ENCODE results near the gene APC. TPM values are rescaled to one million over a fixed set of nuclear protein-coding genes. Genes with fewer than 3 reads are reported as not detected.

Gene APC
- total RNA-seq, 2 donors from 2014 or later, result 27.5 to 75.8 TPM

DNA sequence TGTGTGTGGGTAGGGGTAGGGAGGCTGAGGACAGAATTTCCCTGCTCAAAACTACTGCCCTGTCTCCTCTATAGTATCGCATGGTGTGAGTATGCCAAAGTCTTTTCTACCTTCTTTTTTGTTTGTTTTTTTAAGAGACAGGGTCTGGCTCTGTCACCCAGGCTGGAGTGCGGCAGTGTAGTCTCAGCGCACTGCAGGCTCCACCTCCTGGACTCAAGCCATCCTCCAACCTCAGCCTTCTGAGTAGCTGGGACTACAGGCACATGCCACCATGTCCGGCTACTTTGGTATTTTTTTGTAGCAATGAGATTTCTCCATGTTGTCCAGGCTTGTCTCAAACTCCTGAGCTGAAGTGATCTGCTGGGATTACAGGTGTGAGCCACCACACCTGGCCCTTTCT lies 125.9 kb downstream of the APC start:
- Histone ChIP-seq H3K36me3 (replicated peaks in 1 of 2; ENCODE audit: insufficient read depth in 1 of 2, low read depth in 2 of 2) (peaks cover 0 to 9% of the 10 kb centered on the region in 2 donors), H3K4me1 (peaks cover 31% of the 10 kb centered on the region), H3K4me3 (no peak overlapping the region), H3K27me3 (no peaks in the 10 kb centered on the region), H3K9me3 (no peaks in the 10 kb centered on the region), H3K27ac (no peak overlapping the region)
- ATAC-seq (no peak), DNase-seq (peak; percentile 67 to 81 (median 71))
- TF ChIP-seq POLR2A (IDR thresholded peaks at IDR 0.05), result no peak
- TF ChIP-seq, protein P1, sequence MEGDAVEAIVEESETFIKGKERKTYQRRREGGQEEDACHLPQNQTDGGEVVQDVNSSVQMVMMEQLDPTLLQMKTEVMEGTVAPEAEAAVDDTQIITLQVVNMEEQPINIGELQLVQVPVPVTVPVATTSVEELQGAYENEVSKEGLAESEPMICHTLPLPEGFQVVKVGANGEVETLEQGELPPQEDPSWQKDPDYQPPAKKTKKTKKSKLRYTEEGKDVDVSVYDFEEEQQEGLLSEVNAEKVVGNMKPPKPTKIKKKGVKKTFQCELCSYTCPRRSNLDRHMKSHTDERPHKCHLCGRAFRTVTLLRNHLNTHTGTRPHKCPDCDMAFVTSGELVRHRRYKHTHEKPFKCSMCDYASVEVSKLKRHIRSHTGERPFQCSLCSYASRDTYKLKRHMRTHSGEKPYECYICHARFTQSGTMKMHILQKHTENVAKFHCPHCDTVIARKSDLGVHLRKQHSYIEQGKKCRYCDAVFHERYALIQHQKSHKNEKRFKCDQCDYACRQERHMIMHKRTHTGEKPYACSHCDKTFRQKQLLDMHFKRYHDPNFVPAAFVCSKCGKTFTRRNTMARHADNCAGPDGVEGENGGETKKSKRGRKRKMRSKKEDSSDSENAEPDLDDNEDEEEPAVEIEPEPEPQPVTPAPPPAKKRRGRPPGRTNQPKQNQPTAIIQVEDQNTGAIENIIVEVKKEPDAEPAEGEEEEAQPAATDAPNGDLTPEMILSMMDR (IDR thresholded peaks at IDR 0.05), result no peak
- intact Hi-C loops (cut with DNase I), result no loop called here
- 30 to 52% methylated on average over 4 of the region's 4 CpGs for WGBS, 2 donors

DNA sequence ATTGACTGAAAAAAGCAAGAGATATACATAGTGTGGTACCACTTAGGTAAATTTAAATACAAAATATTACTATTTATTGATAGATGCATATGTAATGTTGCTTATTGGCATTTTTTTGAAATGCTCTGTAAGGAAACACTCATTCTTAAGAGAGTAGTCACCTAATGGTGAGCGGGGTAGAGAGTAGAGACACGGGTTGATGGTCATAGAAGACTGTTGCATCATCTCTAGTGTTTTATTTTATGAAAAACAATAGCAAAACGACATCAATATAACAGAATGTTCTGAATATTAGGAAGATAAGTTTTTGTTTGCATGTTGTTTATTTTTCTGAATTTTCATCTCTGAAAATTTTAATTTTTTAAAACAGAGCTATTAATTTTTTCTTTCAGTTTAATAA lies 127.4 kb downstream of the APC start:
- no peak overlapping the region for H3K27ac ChIP-seq
- H3K27me3 ChIP-seq, result no peaks in the 10 kb centered on the region
- H3K4me1 ChIP-seq, result peaks cover 31% of the 10 kb centered on the region
- no peak for ATAC-seq
- DNase-seq, result no peak
- TF ChIP-seq, protein P1 (IDR thresholded peaks at IDR 0.05), result no peak
- TF ChIP-seq POLR2A (IDR thresholded peaks at IDR 0.05), result no peak
- H3K36me3 ChIP-seq (replicated peaks in 1 of 2; ENCODE audit: insufficient read depth in 1 of 2, low read depth in 2 of 2), result peaks cover 3 to 13% of the 10 kb centered on the region in 2 donors
- no peaks in the 10 kb centered on the region for H3K9me3 ChIP-seq
- H3K4me3 ChIP-seq, result no peak overlapping the region
- WGBS, 2 donors, result 86 to 89% methylated on average over 3 of the region's 3 CpGs
- intact Hi-C loops (cut with DNase I), result no loop called here

DNA sequence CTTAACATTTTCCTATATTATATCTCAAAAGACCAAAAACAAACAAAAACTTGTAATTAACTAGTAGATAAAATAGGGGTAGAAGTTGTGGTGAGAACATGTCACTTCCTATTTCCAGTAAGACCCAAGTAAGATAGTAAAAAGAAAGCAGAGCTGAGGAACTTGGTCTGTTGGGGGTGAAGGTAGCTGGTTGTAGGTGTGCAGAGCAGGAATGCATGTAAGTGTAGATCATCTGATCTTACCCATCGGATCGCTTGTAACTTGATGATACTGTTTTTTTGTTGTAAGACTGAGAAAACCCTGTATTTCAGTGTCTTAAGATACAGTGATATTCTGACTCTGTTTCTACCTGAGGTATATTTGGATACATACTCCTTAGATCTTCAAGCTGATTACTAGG lies 129.1 kb downstream of the APC start:
- H3K27me3 ChIP-seq, result no peaks in the 10 kb centered on the region
- ATAC-seq (no peak), DNase-seq (no peak)
- H3K4me3 ChIP-seq, result no peak overlapping the region
- WGBS, 2 donors, result 74 to 93% methylated on average over 2 of the region's 2 CpGs
- H3K9me3 ChIP-seq, result no peaks in the 10 kb centered on the region
- TF ChIP-seq POLR2A (IDR thresholded peaks at IDR 0.05), result no peak
- TF ChIP-seq, protein P1 (IDR thresholded peaks at IDR 0.05), result no peak
- intact Hi-C loops (cut with DNase I), result no loop called here
- H3K36me3 ChIP-seq (replicated peaks in 1 of 2; ENCODE audit: insufficient read depth in 1 of 2, low read depth in 2 of 2), result peaks cover 3 to 16% of the 10 kb centered on the region in 2 donors
- H3K4me1 ChIP-seq, result peaks cover 24% of the 10 kb centered on the region
- H3K27ac ChIP-seq, result no peak overlapping the region

DNA sequence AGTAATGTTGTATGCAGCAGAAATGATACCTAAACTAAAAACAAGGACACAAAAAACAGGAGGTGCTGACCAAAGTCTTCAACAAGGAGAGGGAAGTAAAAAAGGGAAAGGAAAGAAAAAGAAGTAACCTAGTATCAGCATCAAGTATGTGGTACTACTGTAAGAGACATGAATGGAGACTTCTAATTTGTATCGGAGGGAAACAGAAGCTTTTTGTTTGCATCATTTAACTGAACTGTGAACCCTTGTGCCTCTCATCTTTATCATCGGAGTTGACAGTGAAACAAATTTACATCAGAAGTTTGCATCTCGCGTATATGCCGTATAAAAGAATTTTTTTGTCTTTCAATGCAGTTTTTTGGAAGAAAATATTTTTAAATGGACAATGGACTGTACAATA lies 129.7 kb downstream of the APC start:
- ATAC-seq, result no peak
- no peaks in the 10 kb centered on the region for H3K9me3 ChIP-seq
- no peak for TF ChIP-seq POLR2A (IDR thresholded peaks at IDR 0.05)
- TF ChIP-seq, protein P1 (IDR thresholded peaks at IDR 0.05), result no peak
- no peaks in the 10 kb centered on the region for H3K27me3 ChIP-seq
- no peak overlapping the region for H3K4me3 ChIP-seq
- 87 to 90% methylated on average over 5 of the region's 5 CpGs for WGBS, 2 donors
- DNase-seq, result no peak
- H3K4me1 ChIP-seq, result peaks cover 19% of the 10 kb centered on the region
- no peak overlapping the region for H3K27ac ChIP-seq
- peaks cover 3 to 16% of the 10 kb centered on the region in 2 donors for H3K36me3 ChIP-seq (replicated peaks in 1 of 2; ENCODE audit: insufficient read depth in 1 of 2, low read depth in 2 of 2)
- intact Hi-C loops (cut with DNase I), result no loop called here

DNA sequence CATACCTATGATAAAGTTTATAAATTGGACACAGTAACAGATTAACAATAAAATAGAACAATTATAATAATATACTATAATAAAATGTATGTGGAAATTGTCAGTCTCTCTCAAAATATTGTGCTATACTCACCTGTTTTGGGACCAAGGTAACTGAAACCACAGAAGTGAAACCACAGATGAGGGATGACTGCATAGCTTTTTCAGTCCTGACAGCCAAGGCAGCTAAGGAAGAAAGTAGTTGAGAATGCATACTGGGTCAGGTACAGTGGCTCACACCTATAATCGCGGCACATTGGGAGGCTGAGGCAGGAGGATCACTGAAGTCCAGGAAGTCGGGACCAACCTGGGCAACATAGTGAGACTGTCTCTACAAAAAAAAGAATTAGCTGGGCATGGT lies 132.3 kb downstream of the APC start:
- Histone ChIP-seq H3K4me3 (no peak overlapping the region), H3K27me3 (no peaks in the 10 kb centered on the region), H3K36me3 (replicated peaks in 1 of 2; ENCODE audit: insufficient read depth in 1 of 2, low read depth in 2 of 2) (peaks cover 3 to 16% of the 10 kb centered on the region in 2 donors), H3K27ac (no peak overlapping the region), H3K9me3 (no peaks in the 10 kb centered on the region), H3K4me1 (no peaks in the 10 kb centered on the region)
- DNase-seq (no peak), ATAC-seq (no peak)
- 90 to 98% methylated on average over 3 of the region's 3 CpGs for WGBS, 2 donors
- intact Hi-C loops (cut with DNase I), result no loop called here
- TF ChIP-seq, protein P1 (IDR thresholded peaks at IDR 0.05), result no peak
- no peak for TF ChIP-seq POLR2A (IDR thresholded peaks at IDR 0.05)

Data from body of pancreas (tissue), 4 donors.